GM19351 (cell line): ENCODE data around the gene FAT1.

Experiments
- ATAC-seq: cut with Tn5 transposase; IDR thresholded peaks from one replicate; pipeline ENCODE4 v1.9.1; 2021; ENCODE audit warnings: mild to moderate bottlenecking, moderate library complexity; ENCODE audit not compliant: unreplicated experiment

FAT1 gene

DNA sequence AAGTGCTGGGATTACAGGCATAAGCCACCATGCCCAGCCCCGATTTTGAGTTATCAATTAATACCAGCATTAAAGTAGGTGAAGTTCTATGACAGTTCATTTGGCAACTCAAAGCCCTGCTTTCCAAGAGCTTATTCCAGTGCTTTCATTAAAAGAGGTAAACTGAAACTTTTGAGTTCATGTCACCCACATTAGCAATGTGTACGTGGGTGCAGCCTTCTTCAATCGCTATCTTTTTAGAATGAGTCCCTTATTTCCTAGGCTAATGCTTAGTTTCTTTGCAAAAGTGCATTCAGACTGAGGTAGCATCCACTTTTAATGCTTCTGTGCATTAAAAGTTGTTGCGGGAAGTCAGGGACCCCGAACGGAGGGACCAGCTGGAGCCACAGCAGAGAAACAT is 142.2 kb downstream of the FAT1 start:
- no peak for ATAC-seq

DNA sequence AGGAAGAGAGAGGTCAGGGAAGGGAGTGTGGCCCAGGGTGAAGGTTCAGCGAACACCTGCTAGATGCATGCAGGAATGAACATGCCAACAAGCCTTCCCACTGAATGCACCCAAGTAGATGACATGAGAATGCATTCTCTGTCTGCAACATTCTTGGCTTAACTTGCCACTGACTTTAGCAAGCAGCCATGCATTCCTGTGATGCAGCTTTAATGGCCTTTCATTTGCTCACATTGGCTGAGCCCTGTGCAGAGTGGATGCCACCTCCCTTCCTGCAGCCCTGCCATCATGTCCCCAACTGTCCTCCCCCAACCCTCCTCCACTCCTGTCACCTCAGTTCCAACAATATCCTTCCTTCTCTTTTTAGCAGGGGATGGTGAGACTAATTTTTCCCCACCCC is 143.0 kb downstream of the FAT1 start:
- no peak for ATAC-seq

DNA sequence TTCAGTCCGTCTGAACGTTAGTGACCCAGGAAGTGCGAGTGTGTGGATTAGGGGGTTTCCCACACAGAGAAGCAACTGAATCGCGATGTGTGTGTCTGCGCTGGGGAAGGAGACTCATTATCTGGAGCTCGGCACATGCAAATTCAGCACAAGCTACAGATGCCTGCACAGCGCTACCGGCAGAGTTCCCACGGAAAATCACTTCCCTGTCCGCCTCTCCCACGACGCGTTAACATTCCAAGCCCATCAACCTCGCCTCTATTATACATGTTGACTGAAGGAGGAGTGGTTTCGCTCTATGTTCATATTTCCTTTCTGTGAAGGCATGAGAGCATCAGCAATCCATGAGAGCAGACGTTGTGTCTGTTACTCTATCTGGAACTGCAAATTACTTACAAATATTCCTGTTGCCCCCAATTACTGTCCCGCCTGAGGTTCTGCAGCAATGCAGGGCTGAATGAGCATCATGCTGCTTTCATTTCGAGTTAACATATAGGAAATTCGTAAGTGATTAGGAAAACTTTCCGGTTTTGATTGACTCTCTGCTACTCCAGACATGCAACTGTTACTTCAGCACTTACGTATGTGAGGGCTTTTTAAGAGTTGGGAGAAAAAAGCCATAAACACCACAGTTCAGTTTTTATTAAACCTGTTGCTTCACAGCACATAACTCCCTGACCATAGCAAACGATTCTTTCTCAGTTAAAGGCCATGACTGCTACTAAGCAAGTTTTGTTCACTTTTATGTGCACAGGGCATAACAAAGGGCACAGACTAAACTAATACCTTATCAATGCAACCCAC is 153.3 kb downstream of the FAT1 start:
- ATAC-seq: no peak

DNA sequence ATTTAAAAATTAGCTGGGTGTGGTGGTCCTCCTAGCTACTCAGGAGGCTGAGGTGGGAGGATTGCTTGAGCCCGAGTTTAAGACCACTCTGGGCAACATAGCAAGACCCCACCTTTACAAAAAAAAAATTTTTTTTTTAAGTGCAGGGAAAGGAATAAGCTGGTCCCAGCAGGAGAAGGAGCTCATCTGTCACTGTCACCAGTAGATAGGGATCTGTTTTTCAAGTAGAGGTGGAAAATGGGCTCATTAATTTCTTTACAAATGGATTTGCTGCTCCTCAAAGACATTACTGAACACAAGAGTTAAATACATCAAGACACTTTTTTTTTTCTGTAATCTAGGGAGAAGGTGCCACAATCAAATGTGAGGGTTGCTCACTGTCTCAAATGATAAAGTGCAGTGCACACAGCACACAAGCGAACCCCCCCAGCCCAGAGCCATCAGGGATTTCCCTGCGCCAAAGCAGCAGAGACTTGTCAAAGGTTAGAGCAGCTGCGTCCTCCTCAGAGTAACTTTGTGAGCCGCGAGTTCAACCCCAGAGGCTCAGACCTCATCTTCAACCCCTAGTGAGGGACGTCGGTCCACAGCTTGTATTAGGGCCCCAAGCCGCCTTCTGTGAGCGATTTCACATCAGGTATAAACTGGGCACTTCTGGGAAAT is 154.0 kb downstream of the FAT1 start:
- ATAC-seq: no peak

DNA sequence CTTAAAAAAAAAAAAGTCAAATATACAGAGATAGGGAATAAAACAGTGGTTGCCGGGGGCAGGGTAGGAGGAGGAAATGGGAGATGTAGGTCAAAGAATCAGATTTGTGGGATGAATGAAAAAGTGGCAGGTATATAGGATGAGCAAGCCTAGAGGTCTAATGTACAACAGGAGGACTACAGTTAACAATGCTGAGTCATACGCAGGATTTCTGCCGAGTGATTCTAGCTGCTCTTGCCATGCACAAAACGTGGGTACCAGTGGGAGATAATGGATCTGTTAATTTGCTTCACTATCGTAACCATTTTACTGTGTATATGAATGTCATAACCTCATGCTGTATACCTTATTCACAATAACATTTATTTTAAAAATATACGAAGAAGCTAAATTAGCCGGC is 157.6 kb downstream of the FAT1 start:
- no peak for ATAC-seq

DNA sequence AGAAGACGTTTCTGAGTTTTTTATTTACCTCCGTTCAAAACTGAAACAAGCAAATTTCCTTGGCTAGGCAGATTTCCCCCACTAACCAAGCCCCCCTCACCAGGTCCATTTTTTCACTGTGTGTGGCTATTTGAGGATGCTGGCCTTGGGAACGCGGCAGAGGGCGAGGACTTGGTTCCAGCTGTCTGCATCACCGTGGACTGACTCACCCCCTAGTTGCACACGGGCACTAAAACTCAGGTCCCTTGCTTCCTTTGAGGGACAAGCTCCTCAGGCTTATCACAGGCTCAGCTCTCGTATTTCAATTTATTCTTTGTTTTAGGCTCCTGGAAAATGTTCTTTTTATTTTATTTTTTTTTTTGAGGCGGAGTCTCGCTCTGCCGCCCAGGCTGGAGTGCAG is 159.9 kb downstream of the FAT1 start:
- ATAC-seq: no peak

DNA sequence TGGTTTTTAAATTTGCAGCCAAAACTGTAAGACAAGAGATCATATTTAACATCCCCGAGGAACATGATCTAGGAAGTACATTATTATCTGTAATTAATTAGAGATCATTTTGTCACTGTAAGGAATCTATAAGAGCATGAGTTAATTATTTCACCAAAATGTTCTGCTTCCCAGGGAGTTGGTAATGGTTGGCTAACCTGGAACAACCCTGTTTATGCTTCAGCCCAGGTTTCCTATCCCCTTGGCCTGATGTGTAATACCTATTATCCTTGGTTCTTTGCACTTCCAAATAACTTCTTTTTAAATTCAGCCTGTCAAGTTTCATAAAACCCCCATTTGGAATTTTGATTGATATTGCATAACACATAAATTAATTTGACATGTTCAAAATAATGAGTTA is 161.9 kb downstream of the FAT1 start:
- no peak for ATAC-seq

DNA sequence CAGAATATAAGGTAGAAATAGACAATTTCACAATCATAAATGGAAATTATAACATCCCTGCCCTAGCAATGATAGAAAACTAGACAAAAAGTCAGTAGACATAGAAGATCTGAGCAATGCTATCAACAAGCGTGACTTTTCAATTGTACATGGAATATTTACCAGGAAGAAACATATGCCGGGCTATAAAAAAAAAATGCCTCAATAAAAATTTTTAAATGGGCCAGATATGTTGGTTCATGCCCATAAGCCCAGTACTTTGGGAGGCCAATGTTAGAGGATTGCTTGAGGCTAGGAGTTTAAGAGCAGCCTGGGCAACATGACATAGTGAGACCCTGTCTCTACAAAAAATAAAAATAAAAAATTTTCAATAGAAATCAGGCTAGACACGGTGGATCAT is 163.0 kb downstream of the FAT1 start:
- ATAC-seq: no peak

DNA sequence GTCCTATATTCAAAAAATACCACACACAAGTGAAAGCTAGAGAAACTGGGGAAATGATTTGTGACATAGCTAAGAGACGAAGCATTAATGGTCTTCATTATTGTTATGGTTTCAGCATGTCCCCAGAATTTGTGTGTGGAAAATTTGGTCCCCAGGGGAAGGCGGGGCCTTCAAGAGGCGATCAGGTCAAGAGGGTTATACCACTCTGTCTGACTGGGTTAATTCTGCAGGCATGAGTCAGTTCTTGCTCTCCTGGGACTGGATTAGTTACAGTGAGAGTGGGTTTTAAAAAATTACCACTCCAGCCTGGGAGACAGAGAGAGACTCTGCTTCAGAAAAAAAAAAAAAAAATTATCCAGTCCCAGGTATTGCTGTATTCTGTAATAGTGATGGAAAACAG is 166.2 kb downstream of the FAT1 start:
- ATAC-seq: no peak

DNA sequence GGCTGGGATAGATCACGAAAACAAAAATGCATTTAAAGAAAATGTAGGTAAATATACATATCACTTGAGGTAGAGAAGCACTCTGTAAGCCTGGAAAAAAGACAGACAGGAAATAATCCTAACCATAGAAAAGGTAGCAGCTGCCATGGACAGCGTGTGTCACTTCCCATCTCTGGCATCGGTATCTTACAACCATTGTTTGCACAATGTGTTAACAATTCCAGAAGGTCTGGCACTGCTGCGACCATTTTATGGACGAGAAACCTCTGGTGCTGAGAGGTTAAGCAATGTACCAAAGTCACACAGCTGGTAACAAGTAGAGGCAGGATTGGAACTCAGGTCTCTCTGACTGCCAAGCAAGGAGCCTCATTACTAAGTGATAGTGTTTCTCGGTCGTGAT is 166.6 kb downstream of the FAT1 start:
- no peak for ATAC-seq

DNA sequence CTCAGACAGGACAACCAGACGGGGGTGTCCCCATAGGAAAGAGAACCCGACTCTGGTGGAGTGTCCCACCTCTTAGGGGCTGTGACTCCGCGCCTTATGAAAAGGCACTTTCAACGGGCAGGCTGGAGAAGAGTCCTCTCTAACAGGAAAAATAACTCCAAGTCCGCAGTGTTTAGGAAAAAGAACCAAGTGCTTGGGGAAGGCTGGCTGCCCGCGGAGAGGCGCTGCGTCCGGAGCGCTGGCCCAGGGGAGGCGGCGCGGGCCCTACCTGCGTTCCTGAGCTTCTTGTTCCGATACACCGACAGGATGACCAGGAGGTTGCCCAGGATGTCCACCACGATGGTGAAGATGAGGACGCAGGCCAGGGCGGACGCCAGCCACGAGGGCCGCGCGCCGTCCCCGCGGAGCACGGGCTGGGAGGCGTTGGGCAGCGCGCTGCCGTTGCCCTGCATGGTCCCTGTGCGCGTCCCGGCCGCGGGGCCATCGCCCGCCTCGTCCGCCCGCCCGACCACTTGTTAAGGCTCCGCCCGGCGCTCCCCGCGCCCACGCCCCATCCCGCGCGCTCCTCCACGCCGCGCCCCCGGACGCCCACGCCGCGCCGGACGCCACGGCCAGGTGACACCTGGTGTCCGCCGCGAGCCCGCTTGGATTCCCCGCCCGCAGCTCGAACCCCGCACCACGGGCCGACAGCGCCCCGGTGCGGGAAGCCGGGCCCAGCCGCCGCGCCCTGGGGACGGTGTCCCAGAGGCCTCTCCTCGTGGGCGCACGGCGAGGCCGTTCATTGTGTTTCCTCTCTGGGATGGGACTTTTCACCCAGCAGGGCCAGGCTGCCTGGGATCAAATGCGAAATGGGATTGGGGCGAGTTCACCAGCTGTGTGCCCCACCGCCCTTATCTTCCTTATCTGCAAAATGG is 168.5 kb downstream of the FAT1 start, which contains the start of gene MTNR1A:
Gene MTNR1A, minus strand, starts transcription at position 654 of the 914 bp plus-strand sequence. Its CDS starts 202 bp downstream, at position 452.
- ATAC-seq: no peak

DNA sequence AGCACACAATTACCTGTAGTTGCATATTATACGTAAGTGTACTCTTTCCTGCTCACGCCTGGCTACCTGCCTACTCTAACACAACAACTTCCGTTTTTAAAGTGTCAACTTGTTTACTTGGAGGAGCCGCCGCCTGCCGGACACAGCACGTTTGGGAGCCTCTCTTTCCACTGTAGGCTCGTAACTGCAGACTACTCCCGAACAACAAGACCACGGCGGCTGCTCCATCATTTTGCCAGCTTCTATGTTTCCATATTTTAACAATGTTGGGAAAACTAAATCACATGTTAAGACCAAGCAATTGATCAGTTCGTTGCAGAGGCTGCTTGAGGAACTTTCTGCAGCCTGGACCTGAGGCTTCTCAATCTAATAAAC is 169.1 kb downstream of the FAT1 start:
- ATAC-seq: no peak

DNA sequence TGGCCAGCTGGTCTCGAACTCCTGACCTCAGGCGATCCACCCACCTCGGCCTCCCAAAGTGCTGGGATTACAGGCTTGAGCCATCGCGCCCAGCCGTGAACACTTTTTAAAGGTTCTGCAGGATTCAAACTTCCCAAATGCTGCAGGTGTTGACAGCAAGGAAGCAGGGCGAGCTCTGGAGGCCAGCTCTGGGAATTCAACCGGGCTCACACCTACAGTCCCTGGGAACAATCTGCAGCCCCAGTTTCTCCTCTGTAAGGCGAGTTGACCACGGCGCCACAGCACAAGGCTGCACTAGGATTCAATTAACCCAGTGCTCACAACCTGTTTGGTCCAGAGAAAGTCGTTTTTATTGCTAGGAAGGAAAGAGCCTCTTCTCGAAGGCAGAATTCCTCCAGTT is 169.9 kb downstream of the FAT1 start:
- no peak for ATAC-seq

DNA sequence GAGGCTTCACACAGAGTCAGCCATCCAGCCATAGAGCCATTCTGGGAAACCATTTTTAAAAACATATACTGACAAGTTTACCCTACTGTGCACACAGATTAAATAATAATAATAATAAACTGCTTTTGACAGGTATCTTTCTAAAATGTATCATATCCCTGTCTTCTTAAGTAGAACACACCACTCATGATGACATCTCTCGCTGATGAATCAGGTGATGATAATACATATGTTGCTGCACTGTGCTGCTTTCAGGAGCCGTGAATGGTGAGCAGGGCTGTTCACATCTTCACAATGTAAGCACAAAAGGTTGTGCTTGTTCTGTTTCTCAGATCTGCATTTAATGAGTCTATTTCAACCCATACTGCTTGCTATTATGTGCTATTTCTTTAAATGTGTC is 171.8 kb downstream of the FAT1 start:
- ATAC-seq: no peak

DNA sequence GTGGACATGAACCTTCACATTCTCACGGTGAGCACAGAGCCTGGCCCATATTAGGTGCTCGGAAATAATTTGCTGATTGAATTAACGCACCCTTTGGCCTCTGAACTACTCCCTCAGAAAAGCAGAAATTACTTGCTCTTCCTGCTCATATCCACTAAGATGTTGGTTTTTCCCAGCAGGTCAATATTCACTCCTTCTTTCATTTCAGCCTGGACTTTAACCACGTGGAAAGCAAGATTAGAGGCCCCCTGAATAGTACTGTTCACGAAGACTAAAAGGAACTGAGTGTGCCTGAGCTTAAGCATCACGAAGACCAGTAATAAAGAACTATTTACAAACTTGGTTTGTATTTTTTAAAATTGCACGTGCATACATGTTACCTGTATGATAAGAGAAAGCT is 178.2 kb downstream of the FAT1 start:
- no peak for ATAC-seq

DNA sequence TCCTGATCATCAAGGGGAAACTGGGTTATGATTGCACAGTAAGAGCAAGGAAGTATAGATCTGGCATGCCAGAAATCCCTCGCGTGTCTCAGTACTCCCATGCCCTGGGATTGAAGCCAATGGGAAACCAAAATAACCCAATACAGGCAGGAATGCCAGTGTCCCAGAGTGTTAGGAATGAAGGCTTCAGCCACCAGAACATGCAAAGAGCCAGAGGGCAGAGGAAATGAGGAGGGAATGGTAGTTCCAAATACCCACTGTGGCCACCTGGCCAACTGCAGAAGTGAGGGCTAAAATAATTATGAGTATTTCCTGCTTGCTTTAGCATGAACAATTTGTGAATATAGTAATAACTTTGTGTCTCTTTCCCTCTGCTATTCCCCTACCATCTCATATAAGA is 180.4 kb downstream of the FAT1 start:
- ATAC-seq: no peak

DNA sequence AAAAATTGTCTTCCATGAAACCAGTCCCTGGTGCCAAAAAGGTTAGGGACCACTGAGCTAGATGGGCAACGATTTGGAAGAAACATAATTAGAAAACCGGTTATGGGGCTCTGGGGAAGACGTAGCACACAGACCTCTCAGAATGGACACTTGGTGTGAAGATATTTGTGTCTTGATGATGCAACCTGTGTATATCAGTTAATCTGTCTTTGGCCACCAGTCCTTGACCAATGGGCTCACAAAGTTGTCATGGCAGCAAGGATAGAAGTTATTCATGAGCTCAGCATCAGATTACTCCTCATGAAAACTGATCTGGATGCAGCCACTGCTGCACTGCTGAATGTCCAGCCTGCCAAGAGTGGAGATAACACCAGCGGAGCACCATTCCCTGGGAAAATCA is 181.9 kb downstream of the FAT1 start:
- no peak for ATAC-seq

DNA sequence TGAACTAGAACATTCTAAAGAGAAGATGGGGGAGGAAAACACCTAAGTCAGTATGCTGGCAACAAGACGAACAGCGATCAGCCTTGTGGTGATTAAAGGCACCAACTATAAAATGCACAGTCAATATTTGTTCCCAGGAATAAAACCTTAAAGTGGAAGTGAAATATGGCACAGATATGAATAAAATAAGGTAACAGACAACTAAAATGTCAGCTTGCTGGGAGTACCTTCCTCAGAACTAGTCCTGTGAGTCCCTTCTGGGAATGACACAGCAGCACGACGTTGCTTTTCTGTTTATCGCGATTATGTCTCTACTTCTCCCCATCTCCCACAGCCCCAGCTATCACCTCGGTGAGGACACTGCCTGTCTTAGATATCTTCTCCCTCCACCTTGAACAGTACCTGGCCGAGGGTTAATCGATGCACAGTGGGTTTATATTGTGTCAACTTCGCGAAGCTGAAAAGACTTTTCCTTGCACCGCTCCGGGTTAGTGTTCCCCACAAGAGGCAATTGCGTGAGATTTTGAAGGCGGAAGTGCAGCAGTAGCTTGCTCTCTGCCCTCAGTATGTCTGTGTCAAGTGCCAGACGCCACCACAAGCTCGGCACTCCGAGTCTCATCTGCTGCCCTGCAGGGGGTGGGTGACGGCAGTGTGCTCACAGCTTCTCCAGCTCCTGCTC is 185.7 kb downstream of the FAT1 start:
- no peak for ATAC-seq
